BLaER1 (cell line): Measurements from ENCODE around the gene KIR3DL1.
"Not testable (repeated sequence)": the region's sequence is repeated elsewhere in the genome, so short reads cannot be mapped to it uniquely, and the experiment has no call there.

Experiments
- H3K27ac ChIP-seq: shearing (Covaris generic); formaldehyde crosslinking; 2 replicates; pipeline ENCODE4 v1.8.1; 2022
- H3K27me3 ChIP-seq: shearing (Covaris generic); formaldehyde crosslinking; 2 replicates; pipeline ENCODE4 v1.8.1; 2022
- H3K36me3 ChIP-seq: shearing (Covaris generic); formaldehyde crosslinking; 2 replicates; pipeline ENCODE4 v1.8.1; 2022
- H3K4me1 ChIP-seq: shearing (Covaris generic); formaldehyde crosslinking; 2 replicates; pipeline ENCODE4 v1.8.1; 2022
- H3K4me2 ChIP-seq: shearing (Covaris generic); formaldehyde crosslinking; 2 replicates; pipeline ENCODE4 v1.8.1; 2022
- H3K4me3 ChIP-seq: shearing (Covaris generic); formaldehyde crosslinking; 2 replicates; pipeline ENCODE4 v1.8.1; 2022
- H3K9ac ChIP-seq: shearing (Covaris generic); formaldehyde crosslinking; 2 replicates; pipeline ENCODE4 v1.8.1; 2022
- H3K9me3 ChIP-seq: shearing (Covaris generic); formaldehyde crosslinking; 2 replicates; pipeline ENCODE4 v1.8.1; 2022
- H4K20me1 ChIP-seq: shearing (Covaris generic); formaldehyde crosslinking; 2 replicates; pipeline ENCODE4 v1.8.1; 2022
- Cebpa-rat ChIP-seq: shearing (Covaris generic); IDR thresholded peaks from 2 replicates; pipeline ENCODE4 v1.8.1; 2022

KIR3DL1 gene

GRCh38 chr19:54817670-54818536, 1.6 kb downstream of the KIR3DL1 start:
- H4K20me1 ChIP-seq = no peaks in the 10 kb centered on the region
- H3K27me3 ChIP-seq = no peaks in the 10 kb centered on the region
- H3K36me3 ChIP-seq = no peaks in the 10 kb centered on the region
- H3K9ac ChIP-seq = no peak overlapping the region
- no peaks in the 10 kb centered on the region for H3K9me3 ChIP-seq
- no peak overlapping the region for H3K4me3 ChIP-seq
- H3K27ac ChIP-seq = no peak overlapping the region
- no peak overlapping the region for H3K4me2 ChIP-seq
- TF ChIP-seq Cebpa-rat = no peak
- no peaks in the 10 kb centered on the region; the same call in 1 of the 2 replicates for H3K4me1 ChIP-seq

- not testable (repeated sequence) for H3K9ac ChIP-seq, H4K20me1 ChIP-seq, H3K4me1 ChIP-seq, H3K27ac ChIP-seq, H3K4me2 ChIP-seq, H3K9me3 ChIP-seq, H3K36me3 ChIP-seq, H3K4me3 ChIP-seq, H3K27me3 ChIP-seq
These were observed 8.1 kb downstream of the KIR3DL1 start for GRCh38 chr19:54824416-54824815.

GRCh38 chr19:54825326-54825725, 9.1 kb downstream of the KIR3DL1 start:
- not testable (repeated sequence) for H3K4me2 ChIP-seq, H3K9me3 ChIP-seq, H3K4me3 ChIP-seq, H3K27me3 ChIP-seq, H4K20me1 ChIP-seq, H3K9ac ChIP-seq, H3K4me1 ChIP-seq, H3K36me3 ChIP-seq, H3K27ac ChIP-seq

GRCh38 chr19:54828064-54828463, 11.8 kb downstream of the KIR3DL1 start:
- H3K36me3 ChIP-seq, H3K9ac ChIP-seq, H3K27ac ChIP-seq, H3K4me1 ChIP-seq, H4K20me1 ChIP-seq, H3K4me3 ChIP-seq, H3K4me2 ChIP-seq, H3K9me3 ChIP-seq, H3K27me3 ChIP-seq: not testable (repeated sequence)

- H4K20me1 ChIP-seq, H3K4me3 ChIP-seq, H3K9ac ChIP-seq, H3K36me3 ChIP-seq, H3K27me3 ChIP-seq, H3K4me1 ChIP-seq, H3K27ac ChIP-seq, H3K9me3 ChIP-seq, H3K4me2 ChIP-seq: not testable (repeated sequence)
These were observed 16.2 kb downstream of the KIR3DL1 start, which contains the start of gene KIR2DS4 for GRCh38 chr19:54832496-54832895. TSS of gene KIR2DS4 (plus strand) at chr19:54832676.

GRCh38 chr19:54835126-54835525, 18.9 kb downstream of the KIR3DL1 start:
- not testable (repeated sequence) for H3K27ac ChIP-seq, H3K4me2 ChIP-seq, H3K27me3 ChIP-seq, H3K9me3 ChIP-seq, H3K4me1 ChIP-seq, H4K20me1 ChIP-seq, H3K9ac ChIP-seq, H3K4me3 ChIP-seq, H3K36me3 ChIP-seq

- H3K36me3 ChIP-seq, H3K9ac ChIP-seq, H3K4me1 ChIP-seq, H3K4me2 ChIP-seq, H3K27me3 ChIP-seq, H3K27ac ChIP-seq, H3K9me3 ChIP-seq, H4K20me1 ChIP-seq, H3K4me3 ChIP-seq: not testable (repeated sequence)
These were observed 21.3 kb downstream of the KIR3DL1 start for GRCh38 chr19:54837522-54837921.

GRCh38 chr19:54843171-54843570, 26.9 kb downstream of the KIR3DL1 start:
- H3K9me3 ChIP-seq = peaks cover 12% of the 10 kb centered on the region
- H3K27ac ChIP-seq, H3K4me1 ChIP-seq, H4K20me1 ChIP-seq, H3K9ac ChIP-seq, H3K4me3 ChIP-seq, H3K36me3 ChIP-seq, H3K4me2 ChIP-seq, H3K27me3 ChIP-seq: not testable (repeated sequence)

GRCh38 chr19:54850061-54850640, 33.9 kb downstream of the KIR3DL1 start, which contains the start of gene KIR3DL2:
TSS of gene KIR3DL2 (plus strand) at chr19:54850443. CDS start at chr19:54850476, 33 bp downstream.
- Histone ChIP-seq H3K4me2 (peak within 1 kb of the TSS; percentile 62), H3K9me3 (peaks cover 12% of the 10 kb centered on the region), H3K9ac (peak within 1 kb of the TSS; percentile 41; the same call in 1 of the 2 replicates), H3K4me1 (peaks cover 23% of the 10 kb centered on the region), H3K27ac (peak within 1 kb of the TSS; percentile 72)
- H3K36me3 ChIP-seq, H4K20me1 ChIP-seq, H3K27me3 ChIP-seq, H3K4me3 ChIP-seq: not testable (repeated sequence)

- Histone ChIP-seq H4K20me1 (no peaks in the 10 kb centered on the region), H3K27me3 (no peaks in the 10 kb centered on the region), H3K36me3 (no peaks in the 10 kb centered on the region), H3K27ac (peak overlapping the region; percentile 72), H3K9me3 (peaks cover 12% of the 10 kb centered on the region), H3K4me2 (peak overlapping the region; percentile 62), H3K4me1 (peaks cover 23% of the 10 kb centered on the region), H3K4me3 (no peak overlapping the region), H3K9ac (peak overlapping the region; percentile 41; the same call in 1 of the 2 replicates)
- no peak for TF ChIP-seq Cebpa-rat
These were observed 34.7 kb downstream of the KIR3DL1 start for GRCh38 chr19:54850930-54851329.

- H3K27ac ChIP-seq = peak overlapping the region; percentile 72
- no peaks in the 10 kb centered on the region for H4K20me1 ChIP-seq
- no peak for TF ChIP-seq Cebpa-rat
- peaks cover 11% of the 10 kb centered on the region for H3K9me3 ChIP-seq
- peak overlapping the region; percentile 41; the same call in 1 of the 2 replicates for H3K9ac ChIP-seq
- no peaks in the 10 kb centered on the region for H3K36me3 ChIP-seq
- H3K27me3 ChIP-seq = no peaks in the 10 kb centered on the region
- H3K4me3 ChIP-seq = no peak overlapping the region
- peak overlapping the region; percentile 62 for H3K4me2 ChIP-seq
- peaks cover 23% of the 10 kb centered on the region for H3K4me1 ChIP-seq
These were observed 35.1 kb downstream of the KIR3DL1 start for GRCh38 chr19:54851353-54851752.

- H3K27ac ChIP-seq, H4K20me1 ChIP-seq, H3K36me3 ChIP-seq, H3K27me3 ChIP-seq, H3K4me2 ChIP-seq, H3K9me3 ChIP-seq, H3K9ac ChIP-seq, H3K4me3 ChIP-seq: not testable (repeated sequence)
- H3K4me1 ChIP-seq = peaks cover 19% of the 10 kb centered on the region
These were observed 39.0 kb downstream of the KIR3DL1 start for GRCh38 chr19:54855241-54855640.

- H3K4me3 ChIP-seq, H3K27ac ChIP-seq, H4K20me1 ChIP-seq, H3K9ac ChIP-seq, H3K9me3 ChIP-seq, H3K4me1 ChIP-seq, H3K36me3 ChIP-seq, H3K4me2 ChIP-seq, H3K27me3 ChIP-seq: not testable (repeated sequence)
These were observed 42.2 kb downstream of the KIR3DL1 start for GRCh38 chr19:54858476-54858875.

GRCh38 chr19:54859421-54859820, 43.2 kb downstream of the KIR3DL1 start:
- not testable (repeated sequence) for H3K4me2 ChIP-seq, H3K36me3 ChIP-seq, H3K9me3 ChIP-seq, H3K27ac ChIP-seq, H3K4me3 ChIP-seq, H3K4me1 ChIP-seq, H3K27me3 ChIP-seq, H3K9ac ChIP-seq, H4K20me1 ChIP-seq
